HepG2 (cell line): ENCODE measurements around the gene TXNRD2. TPM values are rescaled to one million over a fixed set of nuclear protein-coding genes. Genes with fewer than 3 reads are reported as not detected.
A peak's percentile ranks its signal among the peaks of the same experiment; 100 is the strongest.

Experiments
- ATAC-seq: fragments of 200-7000 bp; cut with Tn5 transposase; 3 replicates; pipeline ENCODE4 v1.9.1; 2020; ENCODE audit warnings: mild to moderate bottlenecking, moderate library complexity
- BruUV-seq: library from RNA; stranded (reverse); fragments of 400-500 nt; replicated peaks from 2 replicates; lab custom pipeline; 2021; lab: Mats Ljungman, UMichigan
- CTCF ChIA-PET: fragments of 300-600 bp; formaldehyde crosslinking; extraction: SDS; loops from one replicate; lab custom pipeline; 2021; ENCODE audit warnings: low total read pairs, inconsistent platforms, low intra/inter-chr PET ratio; lab: Yijun Ruan, JAX
- POLR2A ChIA-PET: fragments of 350-600 bp; sonication (Branson Sonifier 250); formaldehyde crosslinking; loops from one replicate; lab custom pipeline; 2020; ENCODE audit warnings: antibody characterized with exemption, inconsistent platforms; lab: Yijun Ruan, JAX
- DNase-seq: peaks from one replicate; pipeline ENCODE4 v3.0.0-alpha.2; 2015; ENCODE audit warnings: low spot score
- FAIRE-seq: peaks from 3 replicates; lab custom pipeline; 2011; peaks lifted over from hg19 to GRCh38; lab: Jason Lieb, UNC
- H2AFZ ChIP-seq: one replicate; pipeline ENCODE4 v1.6.1; 2011; ENCODE audit warnings: low read length, inconsistent platforms
- H3K27ac ChIP-seq: fragments of 300-600 bp; 3 replicates; pipeline ENCODE4 v1.8.0; 2011; ENCODE audit warnings: mixed run types, mild to moderate bottlenecking, mixed read lengths, low read length, inconsistent platforms; ENCODE audit not compliant: insufficient read depth; ENCODE audit errors: extremely low read length
- H3K27me3 ChIP-seq, 2 experiments: fragments of 200-600 bp in 1 of 2; 2 replicates in 1 of 2; 3 replicates in 1 of 2; pipeline versions ENCODE4 v1.6.0 to v1.8.0; 2011; ENCODE audit warnings: low read length in 2 of 2, mild to moderate bottlenecking in 2 of 2, moderate library complexity in 2 of 2, inconsistent platforms in 1 of 2; ENCODE audit not compliant: insufficient read depth in 2 of 2, control insufficient read depth in 1 of 2
- H3K36me3 ChIP-seq, 2 experiments: fragments of 200-600 bp in 1 of 2; replicated peaks in 1 of 2; 2 replicates in 1 of 2; 3 replicates in 1 of 2; pipeline versions ENCODE4 v1.5.1 to v1.8.0; 2011; ENCODE audit warnings: low read length in 2 of 2, inconsistent platforms in 1 of 2; ENCODE audit not compliant: insufficient read depth in 2 of 2, control insufficient read depth in 1 of 2
- H3K4me1 ChIP-seq: 2 replicates; pipeline ENCODE4 v1.5.1; 2012; ENCODE audit warnings: low read length, inconsistent platforms; ENCODE audit not compliant: insufficient read depth
- H3K4me2 ChIP-seq: 2 replicates; pipeline ENCODE4 v1.6.0; 2011; ENCODE audit warnings: low read depth, low read length, inconsistent platforms
- H3K4me3 ChIP-seq, 3 experiments: fragments of 200-600 bp in 1 of 3; sonication (generic), shearing (Covaris generic) in 1 of 3; replicated peaks in 1 of 3; 2 replicates each; pipeline ENCODE4 v1.5.1; 2011 to 2016; ENCODE audit warnings: low read length in 3 of 3, inconsistent platforms in 2 of 3, low read depth in 2 of 3, mild to moderate bottlenecking in 2 of 3, control low read depth in 1 of 3, mixed read lengths in 1 of 3; ENCODE audit not compliant: insufficient read depth in 1 of 3
- H3K79me2 ChIP-seq: one replicate; pipeline ENCODE4 v1.6.1; 2011; ENCODE audit warnings: low read length, inconsistent platforms; ENCODE audit not compliant: insufficient read depth
- H3K9ac ChIP-seq: 2 replicates; pipeline ENCODE4 v1.6.0; 2011; ENCODE audit warnings: mild to moderate bottlenecking, low read depth, low read length, inconsistent platforms; ENCODE audit not compliant: insufficient read depth
- H3K9me3 ChIP-seq: 2 replicates; pipeline ENCODE4 v1.5.1; 2012; ENCODE audit warnings: mild to moderate bottlenecking, low read length
- H4K20me1 ChIP-seq: 2 replicates; pipeline ENCODE4 v1.6.0; 2011; ENCODE audit warnings: inconsistent platforms, mild to moderate bottlenecking, low read length, moderate library complexity; ENCODE audit not compliant: insufficient read depth
- CREM ChIP-seq, 2 experiments: sonication (generic) in 1 of 2; formaldehyde crosslinking in 1 of 2; IDR thresholded peaks; 2 replicates each; pipeline versions ENCODE4 v1.4.0 to v1.6.1; 2016 to 2020; ENCODE audit warnings: antibody characterized with exemption in 1 of 2, mild to moderate bottlenecking in 1 of 2, missing genetic modification reagents in 1 of 2
- ZFP36L2 ChIP-seq: sonication (generic); formaldehyde crosslinking; IDR thresholded peaks from 2 replicates; pipeline ENCODE4 v1.4.0; 2020; ENCODE audit warnings: missing genetic modification reagents
- ZNF550 ChIP-seq: sonication (generic); formaldehyde crosslinking; IDR thresholded peaks from 2 replicates; pipeline ENCODE4 v1.4.0; 2020; ENCODE audit warnings: mild to moderate bottlenecking, missing genetic modification reagents, borderline replicate concordance
- WGBS: methylation state at CpG from one replicate; pipeline ENCODE4 v1.1.6; 2017; ENCODE audit warnings: low lambda C conversion rate; 5-methylcytosine and 5-hydroxymethylcytosine counted together
- in situ Hi-C: cut with HindIII; loops from 2 replicates; pipeline ENCODE4 v1.10.0; 2017; ENCODE audit warnings: low pct_unique_long_range_greater_than_20kb; ENCODE audit not compliant: extremely low pct_ligation_motif_present
- intact Hi-C: fragments of 100-400 bp; cut with micrococcal nuclease; formaldehyde crosslinking; loops from one replicate; pipeline ENCODE4 v1.10.0; 2022; ENCODE audit not compliant: unreplicated experiment
- polyA plus RNA-seq, 8 experiments: library from polyadenylated mRNA; depleted of rRNA in 3 of 8; stranded (reverse) in 7 of 8; unstranded in 1 of 8; fragments of >200 nt; fragmentation: Illumina TruSeq in 4 of 8; extraction: Trizol in 4 of 8; gene quantifications; 2 replicates each; pipeline versions ENCODE4 v1.2.1 to v1.2.3, GENCODE V29; 2011 to 2016; ENCODE audit warnings: low read depth in 4 of 8, missing spikeins in 1 of 8, mixed read lengths in 1 of 8; ENCODE audit not compliant: insufficient read depth in 1 of 8
- total RNA-seq, 5 experiments: library from RNA; depleted of rRNA; stranded (reverse); fragments of >200 nt; fragmentation: Illumina TruSeq; extraction: Trizol; gene quantifications; 2 replicates each; pipeline ENCODE4 v1.2.3, GENCODE V29; 2016; ENCODE audit warnings: low read depth in 1 of 5
- TF ChIP-seq, protein P1 (sequence below): sonication (generic); formaldehyde crosslinking; IDR thresholded peaks from 2 replicates; pipeline ENCODE4 v1.5.1; 2020; ENCODE audit warnings: mild to moderate bottlenecking, missing genetic modification reagents, moderate library complexity

TXNRD2 gene
- total and polyA plus RNA-seq, 2 of the 13 experiments (the other 11 are each of a cell fraction or from before 2014, with no cell fraction given) = 17.5 to 18.6 TPM

GRCh38 chr22:19913337-19913936 is 28.2 kb downstream of the TXNRD2 start:
- ATAC-seq = no peak
- BruUV-seq = no TSS peak
- no peaks in the 10 kb centered on the region for H3K79me2 ChIP-seq
- 0 out of 2 replicates have a peak, but pooled peaks cover 4% of the 10 kb centered on the region for H3K9me3 ChIP-seq
- no peak for FAIRE-seq
- 82% methylated on average over 5 of the region's 6 CpGs for WGBS
- no peak overlapping the region for H3K4me3 ChIP-seq
- H3K36me3 ChIP-seq = peaks cover 24 to 69% of the 10 kb centered on the region in 2 experiments; a peak in 4 of 5 replicates
- H3K4me1 ChIP-seq = peaks cover 10% of the 10 kb centered on the region
- H2AFZ ChIP-seq = no peak overlapping the region
- no peak overlapping the region for H3K27ac ChIP-seq
- H3K27me3 ChIP-seq = no peaks in the 10 kb centered on the region
- POLR2A ChIA-PET = interaction anchor here (1.5 kb wide), 1 partner anchor 29 kb away, joined by 4 read pairs; no protein-coding TSS in a partner anchor
- DNase-seq = no peak
- CTCF ChIA-PET = no interaction called here
- TF ChIP-seq CREM (IDR thresholded peaks at IDR 0.05) (no peak), CREM (CRISPR knock-in tag; IDR thresholded peaks at IDR 0.05) (no peak), ZNF550 (peak; percentile 96), ZFP36L2 (CRISPR knock-in tag) (no peak)
- TF ChIP-seq, protein P1, sequence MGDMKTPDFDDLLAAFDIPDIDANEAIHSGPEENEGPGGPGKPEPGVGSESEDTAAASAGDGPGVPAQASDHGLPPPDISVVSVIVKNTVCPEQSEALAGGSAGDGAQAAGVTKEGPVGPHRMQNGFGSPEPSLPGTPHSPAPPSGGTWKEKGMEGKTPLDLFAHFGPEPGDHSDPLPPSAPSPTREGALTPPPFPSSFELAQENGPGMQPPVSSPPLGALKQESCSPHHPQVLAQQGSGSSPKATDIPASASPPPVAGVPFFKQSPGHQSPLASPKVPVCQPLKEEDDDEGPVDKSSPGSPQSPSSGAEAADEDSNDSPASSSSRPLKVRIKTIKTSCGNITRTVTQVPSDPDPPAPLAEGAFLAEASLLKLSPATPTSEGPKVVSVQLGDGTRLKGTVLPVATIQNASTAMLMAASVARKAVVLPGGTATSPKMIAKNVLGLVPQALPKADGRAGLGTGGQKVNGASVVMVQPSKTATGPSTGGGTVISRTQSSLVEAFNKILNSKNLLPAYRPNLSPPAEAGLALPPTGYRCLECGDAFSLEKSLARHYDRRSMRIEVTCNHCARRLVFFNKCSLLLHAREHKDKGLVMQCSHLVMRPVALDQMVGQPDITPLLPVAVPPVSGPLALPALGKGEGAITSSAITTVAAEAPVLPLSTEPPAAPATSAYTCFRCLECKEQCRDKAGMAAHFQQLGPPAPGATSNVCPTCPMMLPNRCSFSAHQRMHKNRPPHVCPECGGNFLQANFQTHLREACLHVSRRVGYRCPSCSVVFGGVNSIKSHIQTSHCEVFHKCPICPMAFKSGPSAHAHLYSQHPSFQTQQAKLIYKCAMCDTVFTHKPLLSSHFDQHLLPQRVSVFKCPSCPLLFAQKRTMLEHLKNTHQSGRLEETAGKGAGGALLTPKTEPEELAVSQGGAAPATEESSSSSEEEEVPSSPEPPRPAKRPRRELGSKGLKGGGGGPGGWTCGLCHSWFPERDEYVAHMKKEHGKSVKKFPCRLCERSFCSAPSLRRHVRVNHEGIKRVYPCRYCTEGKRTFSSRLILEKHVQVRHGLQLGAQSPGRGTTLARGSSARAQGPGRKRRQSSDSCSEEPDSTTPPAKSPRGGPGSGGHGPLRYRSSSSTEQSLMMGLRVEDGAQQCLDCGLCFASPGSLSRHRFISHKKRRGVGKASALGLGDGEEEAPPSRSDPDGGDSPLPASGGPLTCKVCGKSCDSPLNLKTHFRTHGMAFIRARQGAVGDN (CRISPR knock-in tag) = peak; percentile 24; the same call in 1 of the 2 replicates
- H3K9ac ChIP-seq = no peak overlapping the region
- no peaks in the 10 kb centered on the region; the same call in 1 of the 2 replicates for H4K20me1 ChIP-seq
- H3K4me2 ChIP-seq = no peak overlapping the region
- intact Hi-C loops = no loop called here
- in situ Hi-C loops = loop anchor here (10.0 kb wide), 1 partner anchor 159 kb away; no protein-coding TSS in a partner anchor
